ENCODE measurements around the gene LAD1. TPM values are rescaled to one million over a fixed set of nuclear protein-coding genes. Genes with fewer than 3 reads are reported as not detected.

LAD1 gene
- total and polyA plus RNA-seq, 2 of the 13 experiments (the other 11 are each of a cell fraction or from before 2014, with no cell fraction given): 10.8 to 65.6 TPM

GRCh38 chr1:201355471-201355870 lies 43.7 kb downstream of the LAD1 start:
- CTCF ChIA-PET (ENCODE audit: low intra/inter-chr PET ratio, low total read pairs): no interaction called here
- POLR2A ChIA-PET: no interaction called here
- Histone ChIP-seq H3K79me2 (ENCODE audit: insufficient read depth, low read length) (no peaks in the 10 kb centered on the region), H3K36me3 (replicated peaks in 1 of 2; ENCODE audit: control insufficient read depth in 1 of 2, insufficient read depth in 2 of 2, low read length in 2 of 2) (no peaks in the 10 kb centered on the region), H3K4me2 (ENCODE audit: low read depth, low read length) (no peak overlapping the region), H3K9ac (ENCODE audit: insufficient read depth, low read depth, low read length) (no peak overlapping the region), H3K9me3 (ENCODE audit: low read length) (no peaks in the 10 kb centered on the region), H3K27ac (ENCODE audit: extremely low read length, insufficient read depth, low read length) (no peak overlapping the region), H3K27me3 (ENCODE audit: control insufficient read depth in 1 of 2, insufficient read depth in 2 of 2, low read length in 2 of 2) (peaks cover 2 to 22% of the 10 kb centered on the region in 2 experiments), H3K4me3 (replicated peaks in 1 of 3; ENCODE audit: insufficient read depth in 1 of 3, low read depth in 2 of 3, low read length in 3 of 3) (no peak overlapping the region), H2AFZ (ENCODE audit: low read length) (no peak overlapping the region), H3K4me1 (ENCODE audit: insufficient read depth, low read length) (no peaks in the 10 kb centered on the region), H4K20me1 (ENCODE audit: insufficient read depth, low read length) (no peaks in the 10 kb centered on the region)
- no TSS peak for BruUV-seq (replicated peaks)
- in situ Hi-C loops (cut with HindIII; ENCODE audit: extremely low pct_ligation_motif_present, low pct_unique_long_range_greater_than_20kb): no loop called here
- TF ChIP-seq SIX4 (CRISPR knock-in tag; IDR thresholded peaks at IDR 0.05): no peak
- TF ChIP-seq ZNF180 (CRISPR knock-in tag; IDR thresholded peaks at IDR 0.05; ENCODE audit: borderline replicate concordance, low read depth): no peak
- no peak for TF ChIP-seq HOXA5 (CRISPR knock-in tag; IDR thresholded peaks at IDR 0.05)
- no peak for TF ChIP-seq CREB1 (IDR thresholded peaks at IDR 0.05)
- TF ChIP-seq CREB1 (CRISPR knock-in tag; IDR thresholded peaks at IDR 0.05): no peak
- no peak for TF ChIP-seq ZNF225 (CRISPR knock-in tag; IDR thresholded peaks at IDR 0.05)
- TF ChIP-seq CREM (IDR thresholded peaks at IDR 0.05): no peak
- TF ChIP-seq CREM (CRISPR knock-in tag; IDR thresholded peaks at IDR 0.05): no peak
- no peak for TF ChIP-seq ZFP36L1 (CRISPR knock-in tag; IDR thresholded peaks at IDR 0.05)
- TF ChIP-seq ZBTB1 (CRISPR knock-in tag; IDR thresholded peaks at IDR 0.05; ENCODE audit: borderline replicate concordance): no peak
- no peak for TF ChIP-seq ZBTB20 (CRISPR knock-in tag; IDR thresholded peaks at IDR 0.05; ENCODE audit: borderline replicate concordance, low read depth)
- TF ChIP-seq SALL2 (CRISPR knock-in tag; IDR thresholded peaks at IDR 0.05): no peak
- TF ChIP-seq ZNF678 (CRISPR knock-in tag; IDR thresholded peaks at IDR 0.05): no peak
- TF ChIP-seq ZNF282 (IDR thresholded peaks at IDR 0.05; ENCODE audit: partially characterized antibody): no peak
- no peak for TF ChIP-seq ZNF281 (CRISPR knock-in tag; IDR thresholded peaks at IDR 0.05; ENCODE audit: borderline replicate concordance)
- TF ChIP-seq GMEB1 (CRISPR knock-in tag; IDR thresholded peaks at IDR 0.05; ENCODE audit: borderline replicate concordance): no peak
- TF ChIP-seq MIER2 (CRISPR knock-in tag; IDR thresholded peaks at IDR 0.05): no peak
- no peak for TF ChIP-seq HMGXB4 (CRISPR knock-in tag; IDR thresholded peaks at IDR 0.05; ENCODE audit: borderline replicate concordance in 1 of 2, low read depth in 1 of 2)
- TF ChIP-seq EED (CRISPR knock-in tag; IDR thresholded peaks at IDR 0.05): no peak
- TF ChIP-seq HNRNPK (IDR thresholded peaks at IDR 0.05; ENCODE audit: low read depth, low read length, poor library complexity, severe bottlenecking): no peak
- no peak for TF ChIP-seq ZBTB3 (CRISPR knock-in tag; IDR thresholded peaks at IDR 0.05; ENCODE audit: borderline replicate concordance, low read depth)
- TF ChIP-seq ZNF564 (CRISPR knock-in tag; IDR thresholded peaks at IDR 0.05): no peak
- WGBS (ENCODE audit: low lambda C conversion rate): 11% methylated on average over 4 of the region's 7 CpGs
- ATAC-seq: no peak
- intact Hi-C loops (cut with micrococcal nuclease; ENCODE audit: unreplicated experiment): no loop called here
- no peak for FAIRE-seq
- DNase-seq (ENCODE audit: low spot score): no peak

All from HepG2 (cell line).